ENCODE results near the gene STXBP5L.

DNA sequence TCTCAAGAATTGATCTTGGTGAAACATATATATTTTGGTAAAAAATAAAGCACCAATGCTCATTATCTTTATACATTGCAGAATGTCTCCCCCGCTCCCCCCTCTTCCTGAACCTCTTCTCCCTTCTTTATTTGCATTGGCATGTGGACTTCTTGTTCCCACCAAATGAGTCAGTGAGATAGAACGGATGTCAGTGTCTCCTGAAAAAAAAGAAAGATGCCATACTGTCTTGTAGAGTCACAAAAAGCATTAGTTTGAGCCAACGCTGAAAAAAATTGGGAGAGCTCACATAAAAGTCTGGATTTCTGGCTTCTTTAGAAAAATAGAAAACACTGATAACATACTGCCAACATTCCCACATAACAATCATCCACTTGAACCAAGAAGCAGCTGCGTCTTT, 32.0 kb upstream of the STXBP5L start:
- no peak for TF ChIP-seq NR2F2 (IDR thresholded peaks at IDR 0.05)
- TF ChIP-seq, protein P1, sequence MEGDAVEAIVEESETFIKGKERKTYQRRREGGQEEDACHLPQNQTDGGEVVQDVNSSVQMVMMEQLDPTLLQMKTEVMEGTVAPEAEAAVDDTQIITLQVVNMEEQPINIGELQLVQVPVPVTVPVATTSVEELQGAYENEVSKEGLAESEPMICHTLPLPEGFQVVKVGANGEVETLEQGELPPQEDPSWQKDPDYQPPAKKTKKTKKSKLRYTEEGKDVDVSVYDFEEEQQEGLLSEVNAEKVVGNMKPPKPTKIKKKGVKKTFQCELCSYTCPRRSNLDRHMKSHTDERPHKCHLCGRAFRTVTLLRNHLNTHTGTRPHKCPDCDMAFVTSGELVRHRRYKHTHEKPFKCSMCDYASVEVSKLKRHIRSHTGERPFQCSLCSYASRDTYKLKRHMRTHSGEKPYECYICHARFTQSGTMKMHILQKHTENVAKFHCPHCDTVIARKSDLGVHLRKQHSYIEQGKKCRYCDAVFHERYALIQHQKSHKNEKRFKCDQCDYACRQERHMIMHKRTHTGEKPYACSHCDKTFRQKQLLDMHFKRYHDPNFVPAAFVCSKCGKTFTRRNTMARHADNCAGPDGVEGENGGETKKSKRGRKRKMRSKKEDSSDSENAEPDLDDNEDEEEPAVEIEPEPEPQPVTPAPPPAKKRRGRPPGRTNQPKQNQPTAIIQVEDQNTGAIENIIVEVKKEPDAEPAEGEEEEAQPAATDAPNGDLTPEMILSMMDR (IDR thresholded peaks at IDR 0.05; ENCODE audit: low read depth, low read length, missing input control), result no peak
- TF ChIP-seq EGR1 (IDR thresholded peaks at IDR 0.05; ENCODE audit: low read depth in 2 of 2), result no peak
- no peak for TF ChIP-seq TAF1 (conservative IDR thresholded peaks at IDR 0.05)

Measured in liver (tissue), 3 donors.